Measurements from ENCODE around the gene IKZF1.

IKZF1 gene

GRCh38 chr7:50372923-50373322 lies 68.4 kb downstream of the IKZF1 start:
- Mint-ChIP-seq H3K27me3 (no peaks in the 10 kb centered on the region), H3K4me3 (no peak overlapping the region), H3K9me3 (peaks cover 4% of the 10 kb centered on the region)

DNA sequence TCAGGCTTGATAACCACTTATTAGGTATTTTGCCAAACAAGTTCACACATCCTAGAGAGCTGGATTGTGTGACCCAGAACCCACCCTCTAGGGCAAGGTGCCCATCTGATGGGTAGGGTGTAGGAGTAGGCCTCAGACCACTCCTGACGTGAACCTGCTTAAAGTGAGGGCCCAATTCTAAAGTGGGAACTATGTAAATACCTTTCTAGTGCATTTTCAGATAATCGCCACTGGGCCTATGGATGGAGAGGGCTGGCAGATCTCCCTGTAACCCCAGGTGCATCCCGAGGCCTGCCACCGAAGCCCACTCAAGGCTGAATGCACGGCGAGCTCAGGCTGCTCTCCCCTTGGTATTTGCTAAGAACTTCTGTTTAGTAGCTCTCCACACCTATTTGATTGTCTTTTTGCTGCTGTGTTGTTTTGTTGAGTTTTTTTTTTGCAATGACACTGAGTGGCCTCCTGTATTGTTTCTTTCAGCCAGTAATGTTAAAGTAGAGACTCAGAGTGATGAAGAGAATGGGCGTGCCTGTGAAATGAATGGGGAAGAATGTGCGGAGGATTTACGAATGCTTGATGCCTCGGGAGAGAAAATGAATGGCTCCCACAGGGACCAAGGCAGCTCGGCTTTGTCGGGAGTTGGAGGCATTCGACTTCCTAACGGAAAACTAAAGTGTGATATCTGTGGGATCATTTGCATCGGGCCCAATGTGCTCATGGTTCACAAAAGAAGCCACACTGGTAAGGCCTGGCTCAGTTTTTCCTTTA lies 71.7 kb downstream of the IKZF1 start:
- Mint-ChIP-seq H3K4me3 (peak overlapping the region; percentile 5), H3K27ac (peak overlapping the region; percentile 91), H3K27me3 (no peaks in the 10 kb centered on the region), H3K36me3 (ENCODE audit: low read depth) (peaks cover 96% of the 10 kb centered on the region), H3K9me3 (no peaks in the 10 kb centered on the region), H3K4me1 (ENCODE audit: low read depth) (peaks cover 98% of the 10 kb centered on the region)

More at GRCh38 chr7:50372923-50373322, 68.4 kb downstream of the IKZF1 start:
- peaks cover 97% of the 10 kb centered on the region for H3K36me3 Mint-ChIP-seq (ENCODE audit: low read depth)
- H3K27ac Mint-ChIP-seq = peak overlapping the region; percentile 94
- H3K4me1 Mint-ChIP-seq (ENCODE audit: low read depth) = peaks cover 98% of the 10 kb centered on the region

DNA sequence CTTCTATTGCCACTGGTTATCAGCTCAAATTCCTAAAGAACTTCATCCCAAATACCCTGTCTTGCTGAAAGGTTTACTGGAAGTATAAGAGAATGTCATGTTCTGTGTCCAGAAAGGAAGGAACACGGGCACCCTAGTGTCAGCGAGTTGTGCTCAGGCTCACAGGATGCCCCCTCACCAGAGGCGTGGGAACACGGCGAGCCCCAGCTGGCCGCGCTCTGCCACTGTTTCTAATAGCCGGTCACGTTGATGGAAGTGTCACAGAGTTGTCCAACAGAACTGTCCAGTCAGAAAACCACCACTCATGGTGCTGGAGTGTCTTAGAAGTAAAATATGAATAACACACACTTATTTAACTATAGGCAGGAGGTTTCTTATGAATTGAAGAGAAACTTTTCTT lies 72.8 kb downstream of the IKZF1 start:
- no peak overlapping the region for H3K4me3 Mint-ChIP-seq
- H3K36me3 Mint-ChIP-seq (ENCODE audit: low read depth) = peaks cover 97% of the 10 kb centered on the region
- peaks cover 97% of the 10 kb centered on the region for H3K4me1 Mint-ChIP-seq (ENCODE audit: low read depth)
- no peaks in the 10 kb centered on the region for H3K27me3 Mint-ChIP-seq
- H3K9me3 Mint-ChIP-seq = no peaks in the 10 kb centered on the region
- H3K27ac Mint-ChIP-seq = peak overlapping the region; percentile 91

DNA sequence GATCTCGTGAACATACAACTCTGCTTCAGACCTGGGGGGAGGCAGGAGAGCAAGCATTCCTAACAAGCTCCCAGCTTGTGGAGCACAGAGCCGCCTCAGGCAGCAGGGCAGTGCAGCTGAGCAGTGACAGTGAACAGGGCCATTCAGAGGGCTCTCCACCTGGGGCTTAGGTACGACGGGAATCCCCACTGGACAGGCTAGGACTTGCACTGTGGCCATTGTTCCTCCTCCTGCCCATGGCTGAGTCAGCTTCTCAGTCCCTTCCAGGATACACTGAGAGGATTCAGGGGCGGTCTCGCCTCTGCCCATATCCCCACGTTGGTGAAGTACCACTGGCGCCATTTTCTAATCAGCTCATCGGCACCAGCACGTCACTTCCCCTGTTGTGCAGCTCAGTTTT lies 74.6 kb downstream of the IKZF1 start:
- no peak overlapping the region for H3K4me3 Mint-ChIP-seq
- H3K36me3 Mint-ChIP-seq (ENCODE audit: low read depth) = peaks cover 97% of the 10 kb centered on the region
- peak overlapping the region; percentile 74 for H3K27ac Mint-ChIP-seq
- peaks cover 97% of the 10 kb centered on the region for H3K4me1 Mint-ChIP-seq (ENCODE audit: low read depth)
- no peaks in the 10 kb centered on the region for H3K27me3 Mint-ChIP-seq
- H3K9me3 Mint-ChIP-seq = no peaks in the 10 kb centered on the region

DNA sequence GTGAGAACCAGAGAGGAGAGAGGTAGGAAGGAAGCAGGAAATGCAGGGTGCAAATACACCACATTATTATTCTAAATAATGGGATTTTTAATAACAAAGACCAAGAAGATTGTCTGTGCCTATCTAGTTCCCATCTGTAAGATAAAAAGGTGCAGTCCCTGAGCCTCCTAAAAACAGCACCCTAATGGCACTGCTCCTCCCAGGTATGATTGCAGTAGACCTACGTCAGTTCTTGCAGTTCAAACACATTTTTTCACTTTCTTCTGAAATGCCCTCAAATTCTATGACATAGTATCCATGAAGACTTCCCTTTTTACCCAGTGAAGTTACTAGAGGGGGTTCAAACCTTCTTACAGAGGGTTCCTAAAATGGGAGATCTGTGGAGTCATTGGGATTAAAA lies 75.0 kb downstream of the IKZF1 start:
- H3K4me3 Mint-ChIP-seq = no peak overlapping the region
- H3K36me3 Mint-ChIP-seq (ENCODE audit: low read depth) = peaks cover 97% of the 10 kb centered on the region
- no peaks in the 10 kb centered on the region for H3K27me3 Mint-ChIP-seq
- H3K4me1 Mint-ChIP-seq (ENCODE audit: low read depth) = peaks cover 96% of the 10 kb centered on the region
- peak overlapping the region; percentile 74 for H3K27ac Mint-ChIP-seq
- H3K9me3 Mint-ChIP-seq = no peaks in the 10 kb centered on the region

DNA sequence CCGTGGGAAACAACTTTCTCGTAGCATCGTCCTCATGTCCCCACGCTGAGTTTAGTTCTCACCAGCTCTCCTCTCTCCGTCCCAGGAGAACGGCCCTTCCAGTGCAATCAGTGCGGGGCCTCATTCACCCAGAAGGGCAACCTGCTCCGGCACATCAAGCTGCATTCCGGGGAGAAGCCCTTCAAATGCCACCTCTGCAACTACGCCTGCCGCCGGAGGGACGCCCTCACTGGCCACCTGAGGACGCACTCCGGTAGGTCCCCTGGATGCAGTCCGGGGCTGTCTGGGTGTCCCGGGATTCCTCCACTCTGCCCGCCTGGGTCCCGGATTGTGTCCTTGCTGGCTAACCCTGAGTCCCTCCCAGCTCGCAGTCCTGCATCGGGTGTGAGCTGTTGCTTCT lies 77.9 kb downstream of the IKZF1 start:
- Mint-ChIP-seq H3K4me1 (ENCODE audit: low read depth) (peaks cover 83% of the 10 kb centered on the region), H3K27me3 (no peaks in the 10 kb centered on the region), H3K4me3 (no peak overlapping the region), H3K36me3 (ENCODE audit: low read depth) (peaks cover 92% of the 10 kb centered on the region), H3K27ac (peak overlapping the region; percentile 58), H3K9me3 (no peaks in the 10 kb centered on the region)

- peaks cover 96% of the 10 kb centered on the region for H3K36me3 Mint-ChIP-seq (ENCODE audit: low read depth)
- H3K9me3 Mint-ChIP-seq = no peaks in the 10 kb centered on the region
- H3K27me3 Mint-ChIP-seq = no peaks in the 10 kb centered on the region
- H3K4me3 Mint-ChIP-seq = no peak overlapping the region
- peaks cover 85% of the 10 kb centered on the region for H3K4me1 Mint-ChIP-seq (ENCODE audit: low read depth)
- H3K27ac Mint-ChIP-seq = peak overlapping the region; percentile 73
These were observed 82.8 kb downstream of the IKZF1 start for GRCh38 chr7:50387351-50387750.

- H3K36me3 Mint-ChIP-seq (ENCODE audit: low read depth) = peaks cover 94% of the 10 kb centered on the region
- H3K9me3 Mint-ChIP-seq = no peaks in the 10 kb centered on the region
- H3K27ac Mint-ChIP-seq = peak overlapping the region; percentile 100
- H3K27me3 Mint-ChIP-seq = no peaks in the 10 kb centered on the region
- H3K4me3 Mint-ChIP-seq = no peak overlapping the region
- peaks cover 87% of the 10 kb centered on the region for H3K4me1 Mint-ChIP-seq (ENCODE audit: low read depth)
These were observed 85.4 kb downstream of the IKZF1 start for GRCh38 chr7:50389961-50390360.

DNA sequence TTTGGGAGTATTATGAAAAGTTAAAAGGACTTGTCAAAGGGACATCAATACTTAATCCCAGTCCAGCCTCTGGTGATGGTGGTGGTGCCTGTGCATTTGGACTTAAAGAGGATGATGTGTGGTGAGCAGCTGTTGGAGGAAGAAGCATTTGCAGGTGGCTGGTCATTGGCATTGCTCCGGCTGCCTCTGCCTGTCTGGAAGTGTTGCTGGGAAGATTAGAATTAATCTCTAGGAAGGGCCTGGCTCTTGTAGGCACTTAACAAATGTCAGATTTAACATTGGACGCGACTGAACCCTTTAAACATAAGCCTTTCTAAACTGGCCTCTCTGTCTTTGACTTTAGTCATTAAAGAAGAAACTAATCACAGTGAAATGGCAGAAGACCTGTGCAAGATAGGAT lies 86.9 kb downstream of the IKZF1 start:
- Mint-ChIP-seq H3K36me3 (ENCODE audit: low read depth) (peaks cover 90% of the 10 kb centered on the region), H3K4me1 (ENCODE audit: low read depth) (peaks cover 93% of the 10 kb centered on the region), H3K4me3 (no peak overlapping the region), H3K27ac (peak overlapping the region; percentile 100), H3K27me3 (no peaks in the 10 kb centered on the region), H3K9me3 (no peaks in the 10 kb centered on the region)

- Mint-ChIP-seq H3K36me3 (ENCODE audit: low read depth) (peaks cover 92% of the 10 kb centered on the region), H3K9me3 (no peaks in the 10 kb centered on the region), H3K4me3 (peak overlapping the region; percentile 81), H3K27me3 (no peaks in the 10 kb centered on the region), H3K4me1 (ENCODE audit: low read depth) (peaks cover 98% of the 10 kb centered on the region), H3K27ac (peak overlapping the region; percentile 100)
These were observed 88.6 kb downstream of the IKZF1 start for GRCh38 chr7:50393076-50393475.

DNA sequence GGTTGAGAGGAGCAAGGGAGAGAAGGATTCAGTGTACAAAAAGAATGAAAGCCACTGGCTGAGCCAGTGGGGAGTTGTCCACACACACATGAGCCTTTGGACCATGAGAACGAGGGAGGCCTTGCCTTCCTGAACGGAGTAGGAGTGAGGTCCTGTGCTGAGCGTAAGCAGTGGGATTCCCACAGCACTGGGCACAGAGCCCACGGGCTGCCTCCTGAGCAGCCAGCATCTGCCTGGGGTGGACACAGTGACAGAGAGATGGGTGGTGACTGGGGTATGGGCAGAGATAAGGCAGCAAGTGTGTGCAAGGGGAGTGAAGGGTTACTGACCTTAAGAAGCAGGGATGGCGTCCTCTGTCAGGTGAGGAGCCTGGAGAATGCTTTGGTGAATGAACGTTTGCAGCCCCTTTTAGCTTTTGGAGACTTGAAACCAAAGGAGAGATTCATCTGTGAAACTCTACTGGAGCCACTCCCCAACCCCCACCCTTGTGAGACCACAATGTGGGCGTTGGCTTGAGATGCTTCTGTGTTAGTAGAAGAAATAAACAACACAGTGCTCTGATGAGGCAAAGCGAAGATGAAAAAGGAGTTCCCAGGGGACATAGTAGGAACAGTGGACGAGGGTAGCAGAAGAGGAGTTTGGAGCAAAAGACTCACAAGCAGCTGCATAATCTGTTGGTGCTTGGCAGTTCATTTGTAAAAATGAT lies 89.2 kb downstream of the IKZF1 start:
- Mint-ChIP-seq H3K36me3 (ENCODE audit: low read depth) (peaks cover 92% of the 10 kb centered on the region), H3K4me1 (ENCODE audit: low read depth) (peaks cover 98% of the 10 kb centered on the region), H3K27me3 (no peaks in the 10 kb centered on the region), H3K9me3 (no peaks in the 10 kb centered on the region), H3K27ac (peak overlapping the region; percentile 100), H3K4me3 (peak overlapping the region; percentile 81)

GRCh38 chr7:50394315-50394714 lies 89.8 kb downstream of the IKZF1 start:
- Mint-ChIP-seq H3K36me3 (ENCODE audit: low read depth) (peaks cover 86% of the 10 kb centered on the region), H3K4me3 (peak overlapping the region; percentile 81), H3K27ac (peak overlapping the region; percentile 100), H3K4me1 (ENCODE audit: low read depth) (peaks cover 96% of the 10 kb centered on the region), H3K27me3 (no peaks in the 10 kb centered on the region), H3K9me3 (no peaks in the 10 kb centered on the region)

GRCh38 chr7:50396856-50397255 lies 92.3 kb downstream of the IKZF1 start:
- peaks cover 88% of the 10 kb centered on the region for H3K4me1 Mint-ChIP-seq (ENCODE audit: low read depth)
- peaks cover 86% of the 10 kb centered on the region for H3K36me3 Mint-ChIP-seq (ENCODE audit: low read depth)

GRCh38 chr7:50397320-50397970 lies 92.9 kb downstream of the IKZF1 start:
- H3K4me1 Mint-ChIP-seq (ENCODE audit: low read depth) = peaks cover 88% of the 10 kb centered on the region
- peak overlapping the region; percentile 61 for H3K4me3 Mint-ChIP-seq
- H3K27me3 Mint-ChIP-seq = no peaks in the 10 kb centered on the region
- peak overlapping the region; percentile 99 for H3K27ac Mint-ChIP-seq
- H3K9me3 Mint-ChIP-seq = no peaks in the 10 kb centered on the region
- peaks cover 86% of the 10 kb centered on the region for H3K36me3 Mint-ChIP-seq (ENCODE audit: low read depth)

More at GRCh38 chr7:50396856-50397255, 92.3 kb downstream of the IKZF1 start:
- peak overlapping the region; percentile 62 for H3K4me3 Mint-ChIP-seq
- H3K27ac Mint-ChIP-seq = peak overlapping the region; percentile 99
- no peaks in the 10 kb centered on the region for H3K9me3 Mint-ChIP-seq
- H3K27me3 Mint-ChIP-seq = no peaks in the 10 kb centered on the region

- H3K4me1 Mint-ChIP-seq (ENCODE audit: low read depth) = peaks cover 88% of the 10 kb centered on the region
- H3K9me3 Mint-ChIP-seq = no peaks in the 10 kb centered on the region
- peak overlapping the region; percentile 61 for H3K4me3 Mint-ChIP-seq
- no peaks in the 10 kb centered on the region for H3K27me3 Mint-ChIP-seq
- peaks cover 86% of the 10 kb centered on the region for H3K36me3 Mint-ChIP-seq (ENCODE audit: low read depth)
- H3K27ac Mint-ChIP-seq = peak overlapping the region; percentile 99
These were observed 93.4 kb downstream of the IKZF1 start for GRCh38 chr7:50397971-50398324.

Measured in stimulated activated naive CD8-positive, alpha-beta T cell treated with anti-CD3 and anti-CD28 coated beads, Interleukin-15, Interleukin-2, amounts not matched to agents 100 ng/mL and 50 ng/mL, for 24 hours (primary cell).